GM18868 (cell line): ENCODE results near the gene APBA3.

ENCODE experiments used
- ATAC-seq: cut with Tn5 transposase; IDR thresholded peaks from one replicate; pipeline ENCODE4 v1.9.1; 2021; ENCODE audit warnings: mild to moderate bottlenecking, moderate library complexity; ENCODE audit not compliant: unreplicated experiment

APBA3 gene

GRCh38 chr19:3721887-3722442, 39.5 kb downstream of the APBA3 start:
- no peak for ATAC-seq

GRCh38 chr19:3721131-3721886, 40.2 kb downstream of the APBA3 start:
- no peak for ATAC-seq

GRCh38 chr19:3720349-3720917, 41.1 kb downstream of the APBA3 start:
- ATAC-seq = no peak

GRCh38 chr19:3719868-3720267, 41.6 kb downstream of the APBA3 start:
- ATAC-seq = no peak

- ATAC-seq = no peak
These were observed 45.3 kb downstream of the APBA3 start for GRCh38 chr19:3716147-3716668.

- ATAC-seq = no peak
These were observed 48.6 kb downstream of the APBA3 start for GRCh38 chr19:3712663-3713611.

GRCh38 chr19:3710265-3710812, 51.2 kb downstream of the APBA3 start:
- no peak for ATAC-seq

- no peak for ATAC-seq
These were observed 53.1 kb downstream of the APBA3 start, which contains the start of gene TJP3 for GRCh38 chr19:3708207-3708931. TSS of gene TJP3 (plus strand) at chr19:3708384. CDS start at chr19:3728433, 20,049 bp downstream.

- no peak for ATAC-seq
These were observed 53.7 kb downstream of the APBA3 start for GRCh38 chr19:3707868-3708206.

- no peak for ATAC-seq
These were observed 60.3 kb downstream of the APBA3 start for GRCh38 chr19:3701200-3701599.
